Left colon (tissue), 2 donors: ENCODE results near the gene SMO. TPM values are rescaled to one million over a fixed set of nuclear protein-coding genes. Genes with fewer than 3 reads are reported as not detected.
A peak's percentile ranks its signal among the peaks of the same experiment; 100 is the strongest.

ENCODE experiments used
- ATAC-seq: fragments of 200-7000 bp; cut with Tn5 transposase; one replicate; pipeline ENCODE4 v1.9.1; 2020; ENCODE audit warnings: mild to moderate bottlenecking, moderate library complexity
- DNase-seq, 2 donors: peaks; one replicate each; pipeline ENCODE4 v3.0.0-alpha.2; 2020
- intact Hi-C, 2 donors: fragments of 100-400 bp; cut with DNase I in 1 of 2; cut with micrococcal nuclease in 1 of 2; formaldehyde crosslinking; loops; one replicate each; pipeline versions ENCODE4 v1.11.2 to v1.14.0; 2022; cut with DNase I, micrococcal nuclease
- long read RNA-seq: library from polyadenylated mRNA; unstranded; transcript quantifications from one replicate; pipeline ENCODE4 v2.0.0, GENCODE V29; 2021
- total RNA-seq, 2 donors: library from RNA; stranded (reverse); fragmentation: NEBNext Ultra II Directional; extraction: Animal tissue kit (Norgen Biotek cat#: 25700); gene quantifications; one replicate each; pipeline ENCODE4 v1.2.1, GENCODE V29; 2021
- donor health status: DM: no; HTN: no; CAD: no.
- donor health status: DM: yes; HTN: yes; CAD: no.

SMO gene
- 1 to 10 TPM; 1.5 to 3.6 TPM for total RNA-seq
- long read RNA-seq, partial matches to known transcripts, result 0 of 1 reads
- long read RNA-seq, other reads (novel, unspliced or antisense), result 0 of 1 reads

- intact Hi-C loops, result no loop called here
- ATAC-seq (peak; percentile 62), DNase-seq (peak in 1 of 2 donors; percentile 38)
Measured at GRCh38 chr7:129188372-129188891, at the start of gene SMO. Gene SMO, plus strand, starts transcription at chr7:129188633. Its CDS starts 519 bp downstream, at chr7:129189152.

- no peak for DNase-seq
- no peak for ATAC-seq
- intact Hi-C loops, result no loop called here
Measured at GRCh38 chr7:129143724-129144094, 44.7 kb upstream of the SMO start.

GRCh38 chr7:129144095-129144833 is 44.2 kb upstream of the SMO start, which contains the start of gene TSPAN33:
Gene TSPAN33, plus strand, starts transcription at chr7:129144707. Its CDS starts 274 bp downstream, at chr7:129144981.
- peak; percentile 99 for ATAC-seq
- DNase-seq, result peak; percentile 62 to 82
- intact Hi-C loops, result no loop called here

- DNase-seq, result peak in 1 of 2 donors; percentile 38
- intact Hi-C loops, result no loop called here
- ATAC-seq, result no peak
Measured at GRCh38 chr7:129144834-129145668, 43.4 kb upstream of the SMO start.

- intact Hi-C loops, result no loop called here
- ATAC-seq, result no peak
Measured at GRCh38 chr7:129146237-129146979, 42.0 kb upstream of the SMO start.

GRCh38 chr7:129147731-129148130 is 40.7 kb upstream of the SMO start:
- DNase-seq (no peak), ATAC-seq (no peak)
- intact Hi-C loops, result no loop called here

More at GRCh38 chr7:129146237-129146979, 42.0 kb upstream of the SMO start:
- DNase-seq, result no peak

- DNase-seq (no peak), ATAC-seq (no peak)
- intact Hi-C loops, result no loop called here
Measured at GRCh38 chr7:129149511-129149910, 38.9 kb upstream of the SMO start.

GRCh38 chr7:129150199-129150996 is 38.0 kb upstream of the SMO start:
- intact Hi-C loops, result no loop called here
- no peak for DNase-seq
- ATAC-seq, result no peak

GRCh38 chr7:129157651-129158050 is 30.8 kb upstream of the SMO start:
- ATAC-seq (no peak), DNase-seq (no peak)
- intact Hi-C loops, result no loop called here

- intact Hi-C loops, result no loop called here
- no peak for ATAC-seq
Measured at GRCh38 chr7:129159539-129159938, 28.9 kb upstream of the SMO start.

GRCh38 chr7:129160161-129160905 is 28.1 kb upstream of the SMO start:
- DNase-seq (no peak), ATAC-seq (no peak)
- intact Hi-C loops, result no loop called here

More at GRCh38 chr7:129159539-129159938, 28.9 kb upstream of the SMO start:
- no peak for DNase-seq

- intact Hi-C loops, result no loop called here
- ATAC-seq, result no peak
Measured at GRCh38 chr7:129161524-129162225, 26.8 kb upstream of the SMO start.

GRCh38 chr7:129162732-129163131 is 25.7 kb upstream of the SMO start:
- no peak for DNase-seq
- intact Hi-C loops, result no loop called here
- ATAC-seq, result no peak

More at GRCh38 chr7:129161524-129162225, 26.8 kb upstream of the SMO start:
- no peak for DNase-seq

- intact Hi-C loops, result no loop called here
- DNase-seq (no peak), ATAC-seq (no peak)
Measured at GRCh38 chr7:129163875-129164544, 24.4 kb upstream of the SMO start.

- no peak for DNase-seq
- ATAC-seq, result no peak
- intact Hi-C loops, result no loop called here
Measured at GRCh38 chr7:129166745-129167144, 21.7 kb upstream of the SMO start.

- DNase-seq, result no peak
- intact Hi-C loops, result no loop called here
- no peak for ATAC-seq
Measured at GRCh38 chr7:129167817-129168216, 20.6 kb upstream of the SMO start.
